ENCODE results near the gene ZNF280D. TPM values are rescaled to one million over a fixed set of nuclear protein-coding genes. Genes with fewer than 3 reads are reported as not detected.

Gene ZNF280D
- total and polyA plus RNA-seq, 4 donors = 9.3 to 88.4 (median 28.2) TPM

DNA sequence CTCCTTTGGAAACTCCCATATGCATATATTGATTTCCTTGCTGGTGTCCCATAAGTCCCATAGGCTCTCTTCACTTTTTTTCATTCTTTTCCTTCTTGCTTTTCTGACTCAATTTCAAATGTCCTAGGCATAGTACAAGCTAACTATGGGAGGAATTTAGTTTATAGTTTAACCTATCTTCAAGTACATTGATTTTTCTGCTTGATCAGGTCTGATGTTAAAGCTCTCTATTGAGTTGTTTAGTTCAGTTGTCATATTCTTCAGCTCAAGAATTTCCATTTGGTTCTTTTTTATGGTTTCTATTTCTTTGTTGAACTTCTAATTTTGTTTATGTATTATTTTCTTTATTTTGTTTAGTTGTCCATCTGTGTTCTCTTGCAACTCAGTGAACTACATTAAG lies 147.1 kb downstream of the ZNF280D start:
- Histone ChIP-seq H3K9me3 (ENCODE audit: control insufficient read depth in 4 of 4, insufficient read depth in 3 of 4, low read length in 3 of 4) (peaks cover 0 to 10% (median 7%) of the 10 kb centered on the region in 4 donors), H3K4me3 (no peak overlapping the region), H3K4me1 (ENCODE audit: control insufficient read depth in 5 of 5, insufficient read depth in 5 of 5, low read length in 5 of 5) (no peaks in the 10 kb centered on the region), H3K27ac (ENCODE audit: low read depth in 1 of 2, low read length in 1 of 2) (no peak overlapping the region), H3K36me3 (ENCODE audit: control insufficient read depth in 4 of 4, insufficient read depth in 4 of 4, low read length in 4 of 4) (no peaks in the 10 kb centered on the region), H3K9ac (ENCODE audit: insufficient read depth in 1 of 2, low read length in 2 of 2) (no peak overlapping the region), H3K27me3 (ENCODE audit: control insufficient read depth in 3 of 3, insufficient read depth in 3 of 3, low read length in 2 of 3) (no peaks in the 10 kb centered on the region)
- TF ChIP-seq, protein P1, sequence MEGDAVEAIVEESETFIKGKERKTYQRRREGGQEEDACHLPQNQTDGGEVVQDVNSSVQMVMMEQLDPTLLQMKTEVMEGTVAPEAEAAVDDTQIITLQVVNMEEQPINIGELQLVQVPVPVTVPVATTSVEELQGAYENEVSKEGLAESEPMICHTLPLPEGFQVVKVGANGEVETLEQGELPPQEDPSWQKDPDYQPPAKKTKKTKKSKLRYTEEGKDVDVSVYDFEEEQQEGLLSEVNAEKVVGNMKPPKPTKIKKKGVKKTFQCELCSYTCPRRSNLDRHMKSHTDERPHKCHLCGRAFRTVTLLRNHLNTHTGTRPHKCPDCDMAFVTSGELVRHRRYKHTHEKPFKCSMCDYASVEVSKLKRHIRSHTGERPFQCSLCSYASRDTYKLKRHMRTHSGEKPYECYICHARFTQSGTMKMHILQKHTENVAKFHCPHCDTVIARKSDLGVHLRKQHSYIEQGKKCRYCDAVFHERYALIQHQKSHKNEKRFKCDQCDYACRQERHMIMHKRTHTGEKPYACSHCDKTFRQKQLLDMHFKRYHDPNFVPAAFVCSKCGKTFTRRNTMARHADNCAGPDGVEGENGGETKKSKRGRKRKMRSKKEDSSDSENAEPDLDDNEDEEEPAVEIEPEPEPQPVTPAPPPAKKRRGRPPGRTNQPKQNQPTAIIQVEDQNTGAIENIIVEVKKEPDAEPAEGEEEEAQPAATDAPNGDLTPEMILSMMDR (IDR thresholded peaks at IDR 0.05; ENCODE audit: control extremely low read depth, extremely low read depth) = no peak
- ATAC-seq (ENCODE audit: insufficient read depth, low FRiP score) (no peak), DNase-seq (no peak)

DNA sequence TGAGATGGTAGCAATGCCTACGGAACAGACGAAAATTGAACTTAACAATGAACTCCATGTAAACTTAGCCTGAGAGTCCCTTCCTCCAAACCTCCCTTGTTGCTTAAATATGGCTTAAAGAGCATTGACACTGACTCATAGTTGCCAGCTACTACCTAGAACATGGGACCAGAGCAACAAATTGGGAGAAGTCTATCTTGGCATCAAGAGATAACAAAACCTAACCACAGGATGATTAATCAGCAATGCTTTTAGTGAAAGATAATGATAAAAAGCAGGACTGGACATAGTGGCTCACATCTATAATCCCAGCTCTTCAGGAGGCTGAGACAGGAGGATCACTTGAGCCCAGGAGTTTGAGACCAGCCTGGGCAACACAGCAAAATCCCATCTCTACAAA lies 150.5 kb downstream of the ZNF280D start:
- Histone ChIP-seq H3K27me3 (ENCODE audit: control insufficient read depth in 3 of 3, insufficient read depth in 3 of 3, low read length in 2 of 3) (no peaks in the 10 kb centered on the region), H3K27ac (ENCODE audit: low read depth in 1 of 2, low read length in 1 of 2) (no peak overlapping the region), H3K9ac (ENCODE audit: insufficient read depth in 1 of 2, low read length in 2 of 2) (no peak overlapping the region), H3K4me3 (no peak overlapping the region), H3K4me1 (ENCODE audit: control insufficient read depth in 5 of 5, insufficient read depth in 5 of 5, low read length in 5 of 5) (no peaks in the 10 kb centered on the region), H3K9me3 (ENCODE audit: control insufficient read depth in 4 of 4, insufficient read depth in 3 of 4, low read length in 3 of 4) (peaks cover 0 to 10% (median 7%) of the 10 kb centered on the region in 4 donors), H3K36me3 (ENCODE audit: control insufficient read depth in 4 of 4, insufficient read depth in 4 of 4, low read length in 4 of 4) (no peaks in the 10 kb centered on the region)
- DNase-seq = no peak
- TF ChIP-seq, protein P1 (IDR thresholded peaks at IDR 0.05; ENCODE audit: control extremely low read depth, extremely low read depth) = no peak
- WGBS, 2 donors = 93 to 94% methylated on average over 2 of the region's 2 CpGs
- no peak for ATAC-seq (ENCODE audit: insufficient read depth, low FRiP score)

Small RNA genes lying within 50 kb of the gene (small RNA-seq; reads per million reads assigned to genes)
- gene RF00019 (ENCODE audit: low replicate concordance) = not detected

Other genes with a start within 250 kb of the ZNF280D start
- 100 to 1,000 TPM in 1 of 2 donors, 10 to 100 TPM in 1; 93.1 to 314 TPM for gene TCF12, start 185.1 kb upstream of the ZNF280D start, total RNA-seq
- gene TCF12, start 185.1 kb upstream of the ZNF280D start, polyA plus RNA-seq = 10 to 100 TPM in 1 of 2 donors, 1 to 10 TPM in 1; 9.6 to 19.4 TPM